ENCODE data around the gene ST6GALNAC3.

ST6GALNAC3 gene

GRCh38 chr1:76585980-76586674 is 511.6 kb downstream of the ST6GALNAC3 start:
- no peaks in the 10 kb centered on the region for H3K27me3 ChIP-seq (ENCODE audit: control insufficient read depth in 1 of 2, insufficient read depth in 2 of 2, low read length in 2 of 2)
- H3K27ac ChIP-seq (ENCODE audit: low read depth, low read length): no peak overlapping the region
- H3K9ac ChIP-seq (ENCODE audit: low read depth in 1 of 2, low read length in 2 of 2): no peak overlapping the region
- no peak overlapping the region for H3K4me3 ChIP-seq (ENCODE audit: low read depth in 1 of 2, low read length in 2 of 2)
- no peaks in the 10 kb centered on the region for H3K4me1 ChIP-seq (ENCODE audit: control insufficient read depth in 1 of 2, insufficient read depth in 2 of 2, low read length in 2 of 2)
- H3K36me3 ChIP-seq (ENCODE audit: control insufficient read depth in 1 of 2, insufficient read depth in 2 of 2, low read length in 2 of 2): no peaks in the 10 kb centered on the region
- H3K9me3 ChIP-seq (ENCODE audit: control insufficient read depth in 1 of 2, low read length in 2 of 2): no peaks in the 10 kb centered on the region

- no peak overlapping the region for H3K27ac ChIP-seq (ENCODE audit: low read depth, low read length)
- no peaks in the 10 kb centered on the region for H3K9me3 ChIP-seq (ENCODE audit: control insufficient read depth in 1 of 2, low read length in 2 of 2)
- H3K4me3 ChIP-seq (ENCODE audit: low read depth in 1 of 2, low read length in 2 of 2): no peak overlapping the region
Observed at GRCh38 chr1:76587212-76587611, 512.7 kb downstream of the ST6GALNAC3 start.

GRCh38 chr1:76591461-76591860 is 516.9 kb downstream of the ST6GALNAC3 start:
- Histone ChIP-seq H3K27me3 (ENCODE audit: control insufficient read depth in 1 of 2, insufficient read depth in 2 of 2, low read length in 2 of 2) (no peaks in the 10 kb centered on the region), H3K4me3 (ENCODE audit: low read depth in 1 of 2, low read length in 2 of 2) (no peak overlapping the region), H3K27ac (ENCODE audit: low read depth, low read length) (no peak overlapping the region), H3K4me1 (ENCODE audit: control insufficient read depth in 1 of 2, insufficient read depth in 2 of 2, low read length in 2 of 2) (peaks cover 0 to 8% of the 10 kb centered on the region in 2 donors), H3K9ac (ENCODE audit: low read depth in 1 of 2, low read length in 2 of 2) (no peak overlapping the region), H3K36me3 (ENCODE audit: control insufficient read depth in 1 of 2, insufficient read depth in 2 of 2, low read length in 2 of 2) (peaks cover 0 to 2% of the 10 kb centered on the region in 2 donors), H3K9me3 (ENCODE audit: control insufficient read depth in 1 of 2, low read length in 2 of 2) (peaks cover 2 to 4% of the 10 kb centered on the region in 2 donors)

More at GRCh38 chr1:76587212-76587611, 512.7 kb downstream of the ST6GALNAC3 start:
- no peaks in the 10 kb centered on the region for H3K27me3 ChIP-seq (ENCODE audit: control insufficient read depth in 1 of 2, insufficient read depth in 2 of 2, low read length in 2 of 2)
- H3K36me3 ChIP-seq (ENCODE audit: control insufficient read depth in 1 of 2, insufficient read depth in 2 of 2, low read length in 2 of 2): no peaks in the 10 kb centered on the region
- H3K4me1 ChIP-seq (ENCODE audit: control insufficient read depth in 1 of 2, insufficient read depth in 2 of 2, low read length in 2 of 2): no peaks in the 10 kb centered on the region
- no peak overlapping the region for H3K9ac ChIP-seq (ENCODE audit: low read depth in 1 of 2, low read length in 2 of 2)

GRCh38 chr1:76591963-76592362 is 517.4 kb downstream of the ST6GALNAC3 start:
- Histone ChIP-seq H3K4me1 (ENCODE audit: control insufficient read depth in 1 of 2, insufficient read depth in 2 of 2, low read length in 2 of 2) (peaks cover 0 to 8% of the 10 kb centered on the region in 2 donors), H3K9me3 (ENCODE audit: control insufficient read depth in 1 of 2, low read length in 2 of 2) (peaks cover 2 to 4% of the 10 kb centered on the region in 2 donors), H3K36me3 (ENCODE audit: control insufficient read depth in 1 of 2, insufficient read depth in 2 of 2, low read length in 2 of 2) (peaks cover 0 to 2% of the 10 kb centered on the region in 2 donors), H3K4me3 (ENCODE audit: low read depth in 1 of 2, low read length in 2 of 2) (no peak overlapping the region), H3K9ac (ENCODE audit: low read depth in 1 of 2, low read length in 2 of 2) (no peak overlapping the region), H3K27ac (ENCODE audit: low read depth, low read length) (no peak overlapping the region), H3K27me3 (ENCODE audit: control insufficient read depth in 1 of 2, insufficient read depth in 2 of 2, low read length in 2 of 2) (no peaks in the 10 kb centered on the region)

- peaks cover 0 to 2% of the 10 kb centered on the region in 2 donors for H3K36me3 ChIP-seq (ENCODE audit: control insufficient read depth in 1 of 2, insufficient read depth in 2 of 2, low read length in 2 of 2)
- no peak overlapping the region for H3K27ac ChIP-seq (ENCODE audit: low read depth, low read length)
- no peaks in the 10 kb centered on the region for H3K27me3 ChIP-seq (ENCODE audit: control insufficient read depth in 1 of 2, insufficient read depth in 2 of 2, low read length in 2 of 2)
- H3K4me1 ChIP-seq (ENCODE audit: control insufficient read depth in 1 of 2, insufficient read depth in 2 of 2, low read length in 2 of 2): peaks cover 0 to 8% of the 10 kb centered on the region in 2 donors
- H3K9ac ChIP-seq (ENCODE audit: low read depth in 1 of 2, low read length in 2 of 2): no peak overlapping the region
- H3K4me3 ChIP-seq (ENCODE audit: low read depth in 1 of 2, low read length in 2 of 2): no peak overlapping the region
- peaks cover 2 to 4% of the 10 kb centered on the region in 2 donors for H3K9me3 ChIP-seq (ENCODE audit: control insufficient read depth in 1 of 2, low read length in 2 of 2)
Observed at GRCh38 chr1:76593141-76593540, 518.6 kb downstream of the ST6GALNAC3 start.

- H3K27ac ChIP-seq (ENCODE audit: low read depth, low read length): no peak overlapping the region
- peaks cover 0 to 8% of the 10 kb centered on the region in 2 donors for H3K4me1 ChIP-seq (ENCODE audit: control insufficient read depth in 1 of 2, insufficient read depth in 2 of 2, low read length in 2 of 2)
- H3K27me3 ChIP-seq (ENCODE audit: control insufficient read depth in 1 of 2, insufficient read depth in 2 of 2, low read length in 2 of 2): no peaks in the 10 kb centered on the region
Observed at GRCh38 chr1:76593618-76594017, 519.1 kb downstream of the ST6GALNAC3 start.

GRCh38 chr1:76595024-76595423 is 520.5 kb downstream of the ST6GALNAC3 start:
- Histone ChIP-seq H3K4me1 (ENCODE audit: control insufficient read depth in 1 of 2, insufficient read depth in 2 of 2, low read length in 2 of 2) (peaks cover 0 to 8% of the 10 kb centered on the region in 2 donors), H3K36me3 (ENCODE audit: control insufficient read depth in 1 of 2, insufficient read depth in 2 of 2, low read length in 2 of 2) (peaks cover 0 to 2% of the 10 kb centered on the region in 2 donors)

More at GRCh38 chr1:76593618-76594017, 519.1 kb downstream of the ST6GALNAC3 start:
- peaks cover 0 to 2% of the 10 kb centered on the region in 2 donors for H3K36me3 ChIP-seq (ENCODE audit: control insufficient read depth in 1 of 2, insufficient read depth in 2 of 2, low read length in 2 of 2)
- H3K9ac ChIP-seq (ENCODE audit: low read depth in 1 of 2, low read length in 2 of 2): no peak overlapping the region
- H3K9me3 ChIP-seq (ENCODE audit: control insufficient read depth in 1 of 2, low read length in 2 of 2): peaks cover 2 to 4% of the 10 kb centered on the region in 2 donors
- no peak overlapping the region for H3K4me3 ChIP-seq (ENCODE audit: low read depth in 1 of 2, low read length in 2 of 2)

GRCh38 chr1:76601465-76601864 is 526.9 kb downstream of the ST6GALNAC3 start:
- H3K36me3 ChIP-seq (ENCODE audit: control insufficient read depth in 1 of 2, insufficient read depth in 2 of 2, low read length in 2 of 2): no peaks in the 10 kb centered on the region
- H3K27me3 ChIP-seq (ENCODE audit: control insufficient read depth in 1 of 2, insufficient read depth in 2 of 2, low read length in 2 of 2): no peaks in the 10 kb centered on the region
- no peak overlapping the region for H3K4me3 ChIP-seq (ENCODE audit: low read depth in 1 of 2, low read length in 2 of 2)
- no peak overlapping the region for H3K9ac ChIP-seq (ENCODE audit: low read depth in 1 of 2, low read length in 2 of 2)
- H3K27ac ChIP-seq (ENCODE audit: low read depth, low read length): no peak overlapping the region
- no peaks in the 10 kb centered on the region for H3K9me3 ChIP-seq (ENCODE audit: control insufficient read depth in 1 of 2, low read length in 2 of 2)
- H3K4me1 ChIP-seq (ENCODE audit: control insufficient read depth in 1 of 2, insufficient read depth in 2 of 2, low read length in 2 of 2): no peaks in the 10 kb centered on the region

More at GRCh38 chr1:76595024-76595423, 520.5 kb downstream of the ST6GALNAC3 start:
- no peaks in the 10 kb centered on the region for H3K27me3 ChIP-seq (ENCODE audit: control insufficient read depth in 1 of 2, insufficient read depth in 2 of 2, low read length in 2 of 2)
- H3K27ac ChIP-seq (ENCODE audit: low read depth, low read length): no peak overlapping the region
- H3K4me3 ChIP-seq (ENCODE audit: low read depth in 1 of 2, low read length in 2 of 2): no peak overlapping the region
- H3K9me3 ChIP-seq (ENCODE audit: control insufficient read depth in 1 of 2, low read length in 2 of 2): peaks cover 2 to 4% of the 10 kb centered on the region in 2 donors
- no peak overlapping the region for H3K9ac ChIP-seq (ENCODE audit: low read depth in 1 of 2, low read length in 2 of 2)

- H3K9ac ChIP-seq (ENCODE audit: low read depth in 1 of 2, low read length in 2 of 2): no peak overlapping the region
- no peaks in the 10 kb centered on the region for H3K9me3 ChIP-seq (ENCODE audit: control insufficient read depth in 1 of 2, low read length in 2 of 2)
- H3K4me1 ChIP-seq (ENCODE audit: control insufficient read depth in 1 of 2, insufficient read depth in 2 of 2, low read length in 2 of 2): peaks cover 0 to 10% of the 10 kb centered on the region in 2 donors
- H3K27ac ChIP-seq (ENCODE audit: low read depth, low read length): no peak overlapping the region
- no peak overlapping the region for H3K4me3 ChIP-seq (ENCODE audit: low read depth in 1 of 2, low read length in 2 of 2)
- no peaks in the 10 kb centered on the region for H3K36me3 ChIP-seq (ENCODE audit: control insufficient read depth in 1 of 2, insufficient read depth in 2 of 2, low read length in 2 of 2)
- H3K27me3 ChIP-seq (ENCODE audit: control insufficient read depth in 1 of 2, insufficient read depth in 2 of 2, low read length in 2 of 2): no peaks in the 10 kb centered on the region
Observed at GRCh38 chr1:76607717-76608116, 533.2 kb downstream of the ST6GALNAC3 start.

GRCh38 chr1:76611770-76612445 is 537.4 kb downstream of the ST6GALNAC3 start:
- Histone ChIP-seq H3K9ac (ENCODE audit: low read depth in 1 of 2, low read length in 2 of 2) (no peak overlapping the region), H3K27ac (ENCODE audit: low read depth, low read length) (no peak overlapping the region), H3K27me3 (ENCODE audit: control insufficient read depth in 1 of 2, insufficient read depth in 2 of 2, low read length in 2 of 2) (no peaks in the 10 kb centered on the region), H3K9me3 (ENCODE audit: control insufficient read depth in 1 of 2, low read length in 2 of 2) (no peaks in the 10 kb centered on the region), H3K4me3 (ENCODE audit: low read depth in 1 of 2, low read length in 2 of 2) (no peak overlapping the region), H3K36me3 (ENCODE audit: control insufficient read depth in 1 of 2, insufficient read depth in 2 of 2, low read length in 2 of 2) (no peaks in the 10 kb centered on the region), H3K4me1 (ENCODE audit: control insufficient read depth in 1 of 2, insufficient read depth in 2 of 2, low read length in 2 of 2) (peaks cover 0 to 10% of the 10 kb centered on the region in 2 donors)

All from duodenal mucosa (tissue), 2 donors.